ENCODE results near the gene MRS2.

The MRS2 gene

DNA sequence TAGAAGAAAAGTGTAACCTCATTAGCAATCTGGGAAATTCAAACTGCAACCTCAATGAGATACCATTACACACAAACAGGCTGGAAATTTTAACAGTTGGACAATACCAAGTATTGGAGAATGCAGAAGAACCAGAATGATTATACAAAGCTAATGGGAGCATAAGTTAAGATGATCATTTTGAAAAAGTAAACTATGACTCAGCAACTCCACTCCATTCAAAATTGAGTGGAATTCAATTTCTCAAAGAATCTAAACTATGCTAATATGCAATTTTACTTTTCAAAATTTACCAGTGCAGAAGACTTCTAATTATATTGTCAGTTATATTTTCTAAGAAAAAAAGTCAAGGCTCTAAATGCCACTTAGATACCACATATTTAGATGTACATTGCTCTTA, 69.4 kb downstream of the MRS2 start:
- TF ChIP-seq ISL1 (CRISPR knock-in tag; IDR thresholded peaks at IDR 0.05) (peak; percentile 56), SNAI2 (CRISPR knock-in tag; IDR thresholded peaks at IDR 0.05) (no peak)

More for the DNA sequence above, 69.4 kb downstream of the MRS2 start:
- no peak for ATAC-seq

Measured in SK-N-SH treated with all-trans-retinoic acid at 6 μM for 48 hours (cell line).